ENCODE data around the gene BRAF.
"Not testable (repeated sequence)": the region's sequence is repeated elsewhere in the genome, so short reads cannot be mapped to it uniquely, and the experiment has no call there.

Gene BRAF

DNA sequence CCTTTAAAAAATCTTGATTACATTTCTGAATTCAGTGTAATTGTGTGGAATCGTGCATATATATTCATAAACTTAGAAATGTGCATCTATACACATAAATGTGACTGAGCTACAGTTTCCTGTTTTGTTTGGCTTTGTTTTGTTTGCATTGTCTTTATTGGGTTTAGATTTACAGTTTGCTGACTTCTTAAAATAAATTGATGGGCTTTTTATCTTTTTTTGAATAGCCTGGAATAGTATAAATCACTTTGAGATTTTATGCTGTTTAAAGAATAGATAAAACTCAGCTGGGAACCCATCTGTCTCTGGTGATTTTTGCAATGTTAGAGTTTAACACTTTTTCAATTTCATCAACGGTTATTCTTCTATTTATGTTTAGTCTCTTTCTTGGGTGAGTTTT, 21.2 kb upstream of the BRAF start (continued):
- TF ChIP-seq, protein P1, sequence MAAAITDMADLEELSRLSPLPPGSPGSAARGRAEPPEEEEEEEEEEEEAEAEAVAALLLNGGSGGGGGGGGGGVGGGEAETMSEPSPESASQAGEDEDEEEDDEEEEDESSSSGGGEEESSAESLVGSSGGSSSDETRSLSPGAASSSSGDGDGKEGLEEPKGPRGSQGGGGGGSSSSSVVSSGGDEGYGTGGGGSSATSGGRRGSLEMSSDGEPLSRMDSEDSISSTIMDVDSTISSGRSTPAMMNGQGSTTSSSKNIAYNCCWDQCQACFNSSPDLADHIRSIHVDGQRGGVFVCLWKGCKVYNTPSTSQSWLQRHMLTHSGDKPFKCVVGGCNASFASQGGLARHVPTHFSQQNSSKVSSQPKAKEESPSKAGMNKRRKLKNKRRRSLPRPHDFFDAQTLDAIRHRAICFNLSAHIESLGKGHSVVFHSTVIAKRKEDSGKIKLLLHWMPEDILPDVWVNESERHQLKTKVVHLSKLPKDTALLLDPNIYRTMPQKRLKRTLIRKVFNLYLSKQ (tag by site-specific recombination; IDR thresholded peaks at IDR 0.05; ENCODE audit: borderline replicate concordance), result 0 out of 2 replicates have a peak, but pooled peaks have one; percentile 14
- TF ChIP-seq, protein P2, sequence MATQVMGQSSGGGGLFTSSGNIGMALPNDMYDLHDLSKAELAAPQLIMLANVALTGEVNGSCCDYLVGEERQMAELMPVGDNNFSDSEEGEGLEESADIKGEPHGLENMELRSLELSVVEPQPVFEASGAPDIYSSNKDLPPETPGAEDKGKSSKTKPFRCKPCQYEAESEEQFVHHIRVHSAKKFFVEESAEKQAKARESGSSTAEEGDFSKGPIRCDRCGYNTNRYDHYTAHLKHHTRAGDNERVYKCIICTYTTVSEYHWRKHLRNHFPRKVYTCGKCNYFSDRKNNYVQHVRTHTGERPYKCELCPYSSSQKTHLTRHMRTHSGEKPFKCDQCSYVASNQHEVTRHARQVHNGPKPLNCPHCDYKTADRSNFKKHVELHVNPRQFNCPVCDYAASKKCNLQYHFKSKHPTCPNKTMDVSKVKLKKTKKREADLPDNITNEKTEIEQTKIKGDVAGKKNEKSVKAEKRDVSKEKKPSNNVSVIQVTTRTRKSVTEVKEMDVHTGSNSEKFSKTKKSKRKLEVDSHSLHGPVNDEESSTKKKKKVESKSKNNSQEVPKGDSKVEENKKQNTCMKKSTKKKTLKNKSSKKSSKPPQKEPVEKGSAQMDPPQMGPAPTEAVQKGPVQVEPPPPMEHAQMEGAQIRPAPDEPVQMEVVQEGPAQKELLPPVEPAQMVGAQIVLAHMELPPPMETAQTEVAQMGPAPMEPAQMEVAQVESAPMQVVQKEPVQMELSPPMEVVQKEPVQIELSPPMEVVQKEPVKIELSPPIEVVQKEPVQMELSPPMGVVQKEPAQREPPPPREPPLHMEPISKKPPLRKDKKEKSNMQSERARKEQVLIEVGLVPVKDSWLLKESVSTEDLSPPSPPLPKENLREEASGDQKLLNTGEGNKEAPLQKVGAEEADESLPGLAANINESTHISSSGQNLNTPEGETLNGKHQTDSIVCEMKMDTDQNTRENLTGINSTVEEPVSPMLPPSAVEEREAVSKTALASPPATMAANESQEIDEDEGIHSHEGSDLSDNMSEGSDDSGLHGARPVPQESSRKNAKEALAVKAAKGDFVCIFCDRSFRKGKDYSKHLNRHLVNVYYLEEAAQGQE (tag by site-specific recombination; IDR thresholded peaks at IDR 0.05), result no peak
- TF ChIP-seq IKZF3 (tag by site-specific recombination; IDR thresholded peaks at IDR 0.05), result peak; percentile 43; the same call in 1 of the 2 replicates
- TF ChIP-seq, protein P3, sequence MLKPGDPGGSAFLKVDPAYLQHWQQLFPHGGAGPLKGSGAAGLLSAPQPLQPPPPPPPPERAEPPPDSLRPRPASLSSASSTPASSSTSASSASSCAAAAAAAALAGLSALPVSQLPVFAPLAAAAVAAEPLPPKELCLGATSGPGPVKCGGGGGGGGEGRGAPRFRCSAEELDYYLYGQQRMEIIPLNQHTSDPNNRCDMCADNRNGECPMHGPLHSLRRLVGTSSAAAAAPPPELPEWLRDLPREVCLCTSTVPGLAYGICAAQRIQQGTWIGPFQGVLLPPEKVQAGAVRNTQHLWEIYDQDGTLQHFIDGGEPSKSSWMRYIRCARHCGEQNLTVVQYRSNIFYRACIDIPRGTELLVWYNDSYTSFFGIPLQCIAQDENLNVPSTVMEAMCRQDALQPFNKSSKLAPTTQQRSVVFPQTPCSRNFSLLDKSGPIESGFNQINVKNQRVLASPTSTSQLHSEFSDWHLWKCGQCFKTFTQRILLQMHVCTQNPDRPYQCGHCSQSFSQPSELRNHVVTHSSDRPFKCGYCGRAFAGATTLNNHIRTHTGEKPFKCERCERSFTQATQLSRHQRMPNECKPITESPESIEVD (tag by site-specific recombination; IDR thresholded peaks at IDR 0.05), result peak; percentile 85

DNA sequence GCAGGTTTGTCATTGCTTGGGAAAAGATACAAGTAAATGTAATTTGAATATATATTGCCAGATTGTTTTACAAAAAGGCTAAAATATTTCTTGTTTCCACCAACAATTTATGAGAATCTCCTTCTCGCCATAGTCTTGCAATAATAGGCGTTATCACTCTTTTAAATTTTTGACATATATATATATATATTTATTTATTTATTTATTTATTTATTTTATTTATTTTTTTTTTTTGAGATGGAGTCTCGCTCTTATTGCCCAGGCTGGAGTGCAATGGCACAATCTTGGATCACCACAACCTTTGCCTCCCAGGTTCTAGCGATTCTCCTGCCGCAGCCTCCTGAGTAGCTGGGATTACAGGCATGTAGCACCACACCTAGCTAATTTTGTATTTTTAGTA, 17.5 kb upstream of the BRAF start:
- CTCF ChIA-PET; H3K9me3 ChIP-seq (ENCODE audit: control insufficient read depth, insufficient read depth, low read depth, low read length); H3K36me3 ChIP-seq (ENCODE audit: control insufficient read depth in 2 of 2, insufficient read depth in 1 of 2, low read length in 2 of 2); H3K27ac ChIP-seq (ENCODE audit: extremely low read depth, low read depth, low read length); H3K4me3 ChIP-seq (ENCODE audit: low read depth, low read length); H3K4me1 ChIP-seq (ENCODE audit: control insufficient read depth, insufficient read depth, low read length): not testable (repeated sequence)
- POLR2A ChIA-PET, result interaction anchor here (0.5 kb wide), 1 partner anchor 39 kb away, joined by 6 read pairs; no protein-coding TSS in a partner anchor
- TF ChIP-seq ZNF623 (tag by site-specific recombination; IDR thresholded peaks at IDR 0.05), result peak; percentile 45
- peak; percentile 85; the same call in 1 of the 2 replicates for TF ChIP-seq ZNF394 (tag by site-specific recombination; IDR thresholded peaks at IDR 0.05; ENCODE audit: borderline replicate concordance)
- peak; percentile 40 for TF ChIP-seq ZNF510 (tag by site-specific recombination; IDR thresholded peaks at IDR 0.05; ENCODE audit: insufficient replicate concordance)
- peak; percentile 14; the same call in 1 of the 2 replicates for TF ChIP-seq ZNF433 (tag by site-specific recombination; IDR thresholded peaks at IDR 0.05; ENCODE audit: low read depth)
- peak; percentile 15; the same call in 1 of the 2 replicates for TF ChIP-seq ZNF140 (tag by site-specific recombination; IDR thresholded peaks at IDR 0.05)
- peak; percentile 74 for TF ChIP-seq ZNF426 (tag by site-specific recombination; IDR thresholded peaks at IDR 0.05)
- TF ChIP-seq ZBTB8A (tag by site-specific recombination; IDR thresholded peaks at IDR 0.05), result peak; percentile 21; the same call in 1 of the 2 replicates
- TF ChIP-seq, protein P4, sequence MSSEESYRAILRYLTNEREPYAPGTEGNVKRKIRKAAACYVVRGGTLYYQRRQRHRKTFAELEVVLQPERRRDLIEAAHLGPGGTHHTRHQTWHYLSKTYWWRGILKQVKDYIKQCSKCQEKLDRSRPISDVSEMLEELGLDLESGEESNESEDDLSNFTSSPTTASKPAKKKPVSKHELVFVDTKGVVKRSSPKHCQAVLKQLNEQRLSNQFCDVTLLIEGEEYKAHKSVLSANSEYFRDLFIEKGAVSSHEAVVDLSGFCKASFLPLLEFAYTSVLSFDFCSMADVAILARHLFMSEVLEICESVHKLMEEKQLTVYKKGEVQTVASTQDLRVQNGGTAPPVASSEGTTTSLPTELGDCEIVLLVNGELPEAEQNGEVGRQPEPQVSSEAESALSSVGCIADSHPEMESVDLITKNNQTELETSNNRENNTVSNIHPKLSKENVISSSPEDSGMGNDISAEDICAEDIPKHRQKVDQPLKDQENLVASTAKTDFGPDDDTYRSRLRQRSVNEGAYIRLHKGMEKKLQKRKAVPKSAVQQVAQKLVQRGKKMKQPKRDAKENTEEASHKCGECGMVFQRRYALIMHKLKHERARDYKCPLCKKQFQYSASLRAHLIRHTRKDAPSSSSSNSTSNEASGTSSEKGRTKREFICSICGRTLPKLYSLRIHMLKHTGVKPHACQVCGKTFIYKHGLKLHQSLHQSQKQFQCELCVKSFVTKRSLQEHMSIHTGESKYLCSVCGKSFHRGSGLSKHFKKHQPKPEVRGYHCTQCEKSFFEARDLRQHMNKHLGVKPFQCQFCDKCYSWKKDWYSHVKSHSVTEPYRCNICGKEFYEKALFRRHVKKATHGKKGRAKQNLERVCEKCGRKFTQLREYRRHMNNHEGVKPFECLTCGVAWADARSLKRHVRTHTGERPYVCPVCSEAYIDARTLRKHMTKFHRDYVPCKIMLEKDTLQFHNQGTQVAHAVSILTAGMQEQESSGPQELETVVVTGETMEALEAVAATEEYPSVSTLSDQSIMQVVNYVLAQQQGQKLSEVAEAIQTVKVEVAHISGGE (tag by site-specific recombination; conservative IDR thresholded peaks at IDR 0.05; ENCODE audit: low read depth), result peak; percentile 60
- peak; percentile 69 for TF ChIP-seq ZNF555 (tag by site-specific recombination; conservative IDR thresholded peaks at IDR 0.05)
- TF ChIP-seq, protein P5, sequence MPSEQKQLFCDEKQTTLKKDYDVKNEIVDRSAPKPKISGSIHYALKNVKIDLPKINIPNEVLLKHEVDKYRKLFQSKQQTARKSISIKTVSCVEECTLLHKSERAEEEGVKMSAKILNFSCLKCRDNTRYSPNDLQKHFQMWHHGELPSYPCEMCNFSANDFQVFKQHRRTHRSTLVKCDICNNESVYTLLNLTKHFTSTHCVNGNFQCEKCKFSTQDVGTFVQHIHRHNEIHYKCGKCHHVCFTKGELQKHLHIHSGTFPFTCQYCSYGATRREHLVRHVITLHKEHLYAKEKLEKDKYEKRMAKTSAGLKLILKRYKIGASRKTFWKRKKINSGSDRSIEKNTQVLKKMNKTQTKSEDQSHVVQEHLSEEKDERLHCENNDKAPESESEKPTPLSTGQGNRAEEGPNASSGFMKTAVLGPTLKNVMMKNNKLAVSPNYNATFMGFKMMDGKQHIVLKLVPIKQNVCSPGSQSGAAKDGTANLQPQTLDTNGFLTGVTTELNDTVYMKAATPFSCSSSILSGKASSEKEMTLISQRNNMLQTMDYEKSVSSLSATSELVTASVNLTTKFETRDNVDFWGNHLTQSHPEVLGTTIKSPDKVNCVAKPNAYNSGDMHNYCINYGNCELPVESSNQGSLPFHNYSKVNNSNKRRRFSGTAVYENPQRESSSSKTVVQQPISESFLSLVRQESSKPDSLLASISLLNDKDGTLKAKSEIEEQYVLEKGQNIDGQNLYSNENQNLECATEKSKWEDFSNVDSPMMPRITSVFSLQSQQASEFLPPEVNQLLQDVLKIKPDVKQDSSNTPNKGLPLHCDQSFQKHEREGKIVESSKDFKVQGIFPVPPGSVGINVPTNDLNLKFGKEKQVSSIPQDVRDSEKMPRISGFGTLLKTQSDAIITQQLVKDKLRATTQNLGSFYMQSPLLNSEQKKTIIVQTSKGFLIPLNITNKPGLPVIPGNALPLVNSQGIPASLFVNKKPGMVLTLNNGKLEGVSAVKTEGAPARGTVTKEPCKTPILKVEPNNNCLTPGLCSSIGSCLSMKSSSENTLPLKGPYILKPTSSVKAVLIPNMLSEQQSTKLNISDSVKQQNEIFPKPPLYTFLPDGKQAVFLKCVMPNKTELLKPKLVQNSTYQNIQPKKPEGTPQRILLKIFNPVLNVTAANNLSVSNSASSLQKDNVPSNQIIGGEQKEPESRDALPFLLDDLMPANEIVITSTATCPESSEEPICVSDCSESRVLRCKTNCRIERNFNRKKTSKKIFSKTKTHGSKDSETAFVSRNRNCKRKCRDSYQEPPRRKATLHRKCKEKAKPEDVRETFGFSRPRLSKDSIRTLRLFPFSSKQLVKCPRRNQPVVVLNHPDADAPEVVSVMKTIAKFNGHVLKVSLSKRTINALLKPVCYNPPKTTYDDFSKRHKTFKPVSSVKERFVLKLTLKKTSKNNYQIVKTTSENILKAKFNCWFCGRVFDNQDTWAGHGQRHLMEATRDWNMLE (tag by site-specific recombination; conservative IDR thresholded peaks at IDR 0.05; ENCODE audit: low read depth), result peak; percentile 72

All from HEK293 (cell line).